HL-60/S4 treated with phorbol 12-myristate 13-acetate at 8.2 ng/mL for 4 days and 3 days (cell line): ENCODE measurements around the gene KIF1B.

ENCODE experiments used
- in situ Hi-C: fragments of 300-500 bp; cut with MboI; formaldehyde crosslinking; loops from 2 replicates; pipeline ENCODE4 v1.15.0; 2022; ENCODE audit warnings: low sequenced_read_pairs

The KIF1B gene, protein sequence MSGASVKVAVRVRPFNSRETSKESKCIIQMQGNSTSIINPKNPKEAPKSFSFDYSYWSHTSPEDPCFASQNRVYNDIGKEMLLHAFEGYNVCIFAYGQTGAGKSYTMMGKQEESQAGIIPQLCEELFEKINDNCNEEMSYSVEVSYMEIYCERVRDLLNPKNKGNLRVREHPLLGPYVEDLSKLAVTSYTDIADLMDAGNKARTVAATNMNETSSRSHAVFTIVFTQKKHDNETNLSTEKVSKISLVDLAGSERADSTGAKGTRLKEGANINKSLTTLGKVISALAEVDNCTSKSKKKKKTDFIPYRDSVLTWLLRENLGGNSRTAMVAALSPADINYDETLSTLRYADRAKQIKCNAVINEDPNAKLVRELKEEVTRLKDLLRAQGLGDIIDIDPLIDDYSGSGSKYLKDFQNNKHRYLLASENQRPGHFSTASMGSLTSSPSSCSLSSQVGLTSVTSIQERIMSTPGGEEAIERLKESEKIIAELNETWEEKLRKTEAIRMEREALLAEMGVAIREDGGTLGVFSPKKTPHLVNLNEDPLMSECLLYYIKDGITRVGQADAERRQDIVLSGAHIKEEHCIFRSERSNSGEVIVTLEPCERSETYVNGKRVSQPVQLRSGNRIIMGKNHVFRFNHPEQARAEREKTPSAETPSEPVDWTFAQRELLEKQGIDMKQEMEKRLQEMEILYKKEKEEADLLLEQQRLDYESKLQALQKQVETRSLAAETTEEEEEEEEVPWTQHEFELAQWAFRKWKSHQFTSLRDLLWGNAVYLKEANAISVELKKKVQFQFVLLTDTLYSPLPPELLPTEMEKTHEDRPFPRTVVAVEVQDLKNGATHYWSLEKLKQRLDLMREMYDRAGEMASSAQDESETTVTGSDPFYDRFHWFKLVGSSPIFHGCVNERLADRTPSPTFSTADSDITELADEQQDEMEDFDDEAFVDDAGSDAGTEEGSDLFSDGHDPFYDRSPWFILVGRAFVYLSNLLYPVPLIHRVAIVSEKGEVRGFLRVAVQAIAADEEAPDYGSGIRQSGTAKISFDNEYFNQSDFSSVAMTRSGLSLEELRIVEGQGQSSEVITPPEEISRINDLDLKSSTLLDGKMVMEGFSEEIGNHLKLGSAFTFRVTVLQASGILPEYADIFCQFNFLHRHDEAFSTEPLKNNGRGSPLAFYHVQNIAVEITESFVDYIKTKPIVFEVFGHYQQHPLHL (N-terminal part only)

DNA sequence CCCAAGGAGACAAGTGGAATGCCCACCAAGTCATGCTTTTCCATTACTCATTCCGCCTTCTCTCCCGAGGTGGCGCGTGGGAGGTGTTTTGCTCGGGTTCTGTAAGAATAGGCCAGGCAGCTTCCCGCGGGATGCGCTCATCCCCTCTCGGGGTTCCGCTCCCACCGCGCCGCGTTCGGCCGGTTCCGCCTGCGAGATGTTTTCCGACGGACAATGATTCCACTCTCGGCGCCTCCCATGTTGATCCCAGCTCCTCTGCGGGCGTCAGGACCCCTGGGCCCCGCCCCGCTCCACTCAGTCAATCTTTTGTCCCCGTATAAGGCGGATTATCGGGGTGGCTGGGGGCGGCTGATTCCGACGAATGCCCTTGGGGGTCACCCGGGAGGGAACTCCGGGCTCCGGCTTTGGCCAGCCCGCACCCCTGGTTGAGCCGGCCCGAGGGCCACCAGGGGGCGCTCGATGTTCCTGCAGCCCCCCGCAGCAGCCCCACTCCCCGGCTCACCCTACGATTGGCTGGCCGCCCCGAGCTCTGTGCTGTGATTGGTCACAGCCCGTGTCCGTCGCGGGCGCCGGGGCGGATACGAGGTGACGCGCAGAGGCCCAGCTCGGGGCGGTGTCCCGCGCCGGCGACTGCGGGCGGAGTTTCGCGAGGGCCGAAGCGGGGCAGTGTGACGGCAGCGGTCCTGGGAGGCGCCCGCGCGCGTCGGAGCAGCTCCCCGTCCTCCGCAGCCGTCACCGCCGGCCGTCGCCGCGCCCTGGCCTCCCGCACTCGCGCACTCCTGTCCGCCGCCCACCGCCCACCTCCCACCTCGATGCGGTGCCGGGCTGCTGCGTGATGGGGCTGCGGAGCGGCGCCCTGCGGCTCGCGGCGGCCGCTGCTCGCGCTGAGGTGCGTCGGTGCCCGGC is at the start of gene KIF1B:
Gene KIF1B (plus strand): TSS at position 666 of the 906 bp plus-strand sequence. CDS start 21,759 bp downstream, outside the sequence.
- in situ Hi-C loops, result no loop called here

DNA sequence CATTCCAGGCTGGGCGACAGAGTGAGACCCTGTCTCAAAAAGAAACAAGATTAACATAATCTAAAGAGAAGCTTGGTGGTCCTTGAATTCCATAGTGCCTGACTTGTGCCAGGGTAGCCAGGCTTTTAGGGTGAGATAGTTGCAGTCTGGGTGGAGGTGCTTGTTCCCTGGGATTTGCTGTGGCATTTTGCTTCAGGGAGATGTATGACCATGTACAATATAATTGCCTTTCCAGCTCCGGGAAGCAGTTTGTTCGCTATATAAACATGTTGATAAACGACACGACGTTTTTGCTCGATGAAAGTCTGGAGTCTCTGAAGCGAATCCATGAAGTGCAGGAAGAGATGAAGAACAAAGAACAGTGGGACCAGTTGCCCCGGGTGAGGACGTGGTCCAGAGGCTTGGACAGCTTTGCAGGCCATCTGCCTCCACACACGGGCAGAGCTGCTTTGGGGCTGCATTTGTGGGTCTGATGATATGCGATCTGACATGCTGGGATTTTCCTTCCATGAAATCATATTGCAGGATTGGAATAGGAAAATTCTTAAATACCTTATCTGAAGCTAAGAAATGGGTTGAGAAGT is 49.4 kb upstream of the KIF1B start:
- in situ Hi-C loops, result no loop called here

DNA sequence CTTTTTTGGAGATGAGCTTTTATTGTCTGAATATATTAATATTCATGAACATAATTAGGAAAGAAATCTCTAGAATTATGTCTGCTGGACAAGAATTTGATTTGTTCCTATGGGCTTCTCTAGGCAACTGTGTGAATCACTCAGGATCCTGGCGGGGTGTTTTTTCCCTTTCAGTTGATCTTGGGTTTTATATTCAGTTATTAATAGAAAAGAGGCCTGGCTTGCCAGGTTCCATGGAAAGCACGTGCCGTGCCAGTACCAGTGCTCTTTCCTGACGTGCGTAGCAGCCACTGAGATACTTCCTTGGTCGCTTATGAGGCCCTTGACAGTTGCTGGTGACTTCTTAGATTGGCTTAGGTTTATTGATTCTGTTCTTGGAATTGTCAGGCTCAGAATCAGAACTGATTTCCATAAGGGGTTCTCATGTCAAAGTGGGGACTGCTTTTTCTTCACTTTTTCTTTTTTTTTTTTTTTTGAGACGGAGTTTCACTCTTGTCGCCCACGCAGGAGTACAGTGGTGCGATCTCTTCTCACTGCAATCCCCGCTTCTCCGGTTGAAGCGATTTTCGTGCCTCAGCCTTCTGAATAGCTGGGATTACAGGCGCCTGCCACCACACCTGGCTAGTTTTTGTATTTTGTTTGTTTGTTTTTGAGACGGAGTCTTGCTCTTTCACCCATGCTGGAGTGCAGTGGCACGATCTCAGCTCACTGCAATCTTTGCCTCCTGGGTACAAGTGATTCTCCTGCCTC is 48.7 kb upstream of the KIF1B start:
- in situ Hi-C loops, result no loop called here

DNA sequence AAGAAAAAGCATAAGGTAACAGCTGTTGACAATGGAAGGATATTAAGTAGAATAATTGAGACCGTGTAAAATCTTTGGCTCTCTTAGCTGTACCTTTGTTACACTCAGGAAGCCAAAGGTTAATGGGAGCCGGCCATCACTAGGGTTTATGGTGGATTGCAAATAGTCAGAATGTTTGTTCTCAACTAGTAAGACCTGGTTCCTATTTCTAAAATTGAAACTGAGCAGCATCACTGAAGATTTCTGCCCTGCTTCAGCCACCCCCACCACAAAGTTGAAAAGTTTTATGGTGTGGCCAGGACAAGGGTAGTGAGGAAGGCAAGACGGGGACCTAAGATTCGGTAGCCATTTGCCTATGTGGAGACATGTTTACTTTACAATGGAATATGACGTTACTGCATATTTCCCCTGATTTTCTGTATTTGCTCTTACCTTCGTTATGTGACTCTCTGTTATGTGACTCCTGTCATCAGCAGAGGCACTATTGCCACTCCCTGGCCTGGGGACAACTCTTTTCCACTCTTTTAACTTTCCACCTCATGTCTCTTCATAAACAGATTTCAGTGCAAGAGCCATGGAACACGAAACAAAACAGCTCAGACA is 41.4 kb upstream of the KIF1B start:
- in situ Hi-C loops, result no loop called here

DNA sequence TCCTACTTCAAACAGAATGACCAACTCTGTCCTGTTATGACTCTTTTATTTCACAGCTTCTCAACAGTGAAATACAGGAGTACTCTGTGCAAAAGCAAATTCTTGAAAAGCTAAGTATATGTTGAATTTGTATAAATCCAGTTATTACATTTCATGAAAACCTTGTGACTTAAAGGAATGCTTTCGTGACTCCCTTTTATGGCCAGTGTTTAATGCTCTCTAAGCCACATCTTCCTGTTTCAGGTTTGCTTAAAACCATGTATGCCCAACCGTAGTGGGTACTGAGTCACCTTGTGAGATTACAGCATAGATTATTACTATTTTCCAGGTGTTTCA is 40.2 kb upstream of the KIF1B start:
- in situ Hi-C loops, result no loop called here

DNA sequence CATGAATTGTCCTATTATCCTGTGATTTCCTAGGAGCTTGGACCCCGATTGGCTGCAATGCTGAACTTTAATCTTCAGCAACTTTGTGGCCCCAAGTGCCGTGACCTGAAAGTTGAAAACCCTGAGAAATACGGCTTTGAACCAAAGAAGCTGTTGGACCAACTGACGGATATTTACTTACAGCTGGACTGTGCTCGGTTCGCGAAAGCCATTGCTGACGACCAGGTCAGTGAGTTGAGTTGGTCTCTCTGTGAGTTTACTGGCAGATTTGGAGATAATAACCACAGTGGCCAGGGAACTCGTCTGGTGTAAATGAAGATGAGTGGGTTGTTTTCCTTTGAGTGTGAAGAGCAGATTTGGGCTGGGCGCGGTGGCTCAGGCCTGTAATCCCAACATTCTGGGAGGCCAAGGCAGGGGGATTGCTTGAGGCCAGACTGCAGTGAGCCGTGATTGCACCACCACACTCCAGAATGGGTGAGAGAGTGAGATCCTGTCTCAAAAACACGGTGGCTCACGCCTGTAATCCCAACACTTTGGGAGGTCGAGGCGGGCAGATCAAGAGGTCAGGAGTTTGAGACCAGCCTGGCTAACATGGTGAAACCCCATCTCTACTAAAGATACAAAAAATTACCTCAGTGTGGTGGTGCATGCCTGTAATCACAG is 39.1 kb upstream of the KIF1B start:
- in situ Hi-C loops, result no loop called here

DNA sequence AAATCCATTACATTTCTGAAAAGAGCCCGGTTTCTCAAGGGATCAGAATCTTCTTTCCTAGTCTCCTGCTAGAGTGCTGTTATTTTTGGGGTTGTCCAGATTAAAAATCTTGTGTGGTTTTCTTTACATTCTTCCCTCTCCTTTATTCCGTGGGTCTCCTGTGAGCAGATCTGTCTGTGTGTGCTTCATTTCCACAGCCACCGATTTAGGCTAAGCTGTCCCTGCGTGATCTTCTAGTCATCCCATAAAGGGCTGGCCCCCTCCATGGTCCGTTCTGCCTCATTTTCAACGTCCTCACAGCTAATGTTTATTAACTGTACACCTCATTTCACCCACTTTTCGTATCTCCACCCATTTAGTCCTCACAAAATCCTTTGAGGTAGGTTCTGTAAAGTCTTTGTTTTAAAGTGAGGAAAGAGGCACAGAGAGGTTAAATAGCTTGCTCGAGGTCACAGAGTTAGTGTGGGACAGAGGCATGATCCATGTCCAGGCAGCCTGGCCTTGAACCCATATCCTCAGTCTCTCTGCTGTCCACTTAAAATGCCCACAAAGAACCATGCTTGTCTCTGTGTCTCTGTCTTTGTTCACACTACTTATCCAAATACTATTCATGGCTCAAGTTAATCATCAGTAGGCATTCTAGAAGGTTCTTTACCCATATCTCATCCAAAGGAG is 38.2 kb upstream of the KIF1B start:
- in situ Hi-C loops, result no loop called here

DNA sequence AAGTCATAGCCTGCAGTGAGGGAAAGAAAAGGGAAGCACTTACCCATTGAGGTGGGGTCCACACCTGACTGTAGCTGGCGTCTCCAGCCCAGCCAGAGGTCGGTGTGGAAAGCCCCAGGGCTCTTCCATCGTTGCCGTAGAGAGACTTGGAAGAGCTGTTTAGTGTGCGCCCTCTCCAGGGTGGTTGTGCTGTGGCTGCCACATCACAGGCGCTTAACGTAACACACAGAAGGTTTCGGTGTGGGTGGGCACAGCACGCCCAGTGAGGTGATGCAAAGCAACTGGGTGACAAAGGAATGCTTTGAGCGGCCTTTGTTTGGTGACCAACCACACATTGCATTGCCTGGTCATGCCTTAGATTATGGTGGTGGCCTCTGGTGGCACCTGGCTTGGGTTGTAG is 36.8 kb upstream of the KIF1B start:
- in situ Hi-C loops, result no loop called here

DNA sequence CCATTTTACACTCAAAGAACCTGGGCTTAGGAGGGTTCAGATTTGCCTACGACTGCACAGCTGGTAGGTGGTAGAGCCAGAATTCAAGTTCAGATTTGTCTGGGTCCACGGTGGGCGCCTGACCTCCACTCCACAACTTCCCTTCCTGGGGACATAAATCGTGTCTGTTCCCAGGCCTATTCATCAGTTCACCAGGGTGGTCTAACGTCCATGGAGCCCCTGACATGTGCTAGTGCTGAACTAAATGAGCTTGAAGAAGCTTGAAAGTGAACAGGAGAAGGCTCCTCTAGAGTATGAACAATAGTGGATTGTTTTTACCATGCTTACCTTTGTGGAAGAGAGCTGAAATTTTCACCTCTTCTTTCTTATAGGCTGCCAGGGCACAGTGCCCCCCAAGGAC is 32.5 kb upstream of the KIF1B start:
- in situ Hi-C loops, result no loop called here

DNA sequence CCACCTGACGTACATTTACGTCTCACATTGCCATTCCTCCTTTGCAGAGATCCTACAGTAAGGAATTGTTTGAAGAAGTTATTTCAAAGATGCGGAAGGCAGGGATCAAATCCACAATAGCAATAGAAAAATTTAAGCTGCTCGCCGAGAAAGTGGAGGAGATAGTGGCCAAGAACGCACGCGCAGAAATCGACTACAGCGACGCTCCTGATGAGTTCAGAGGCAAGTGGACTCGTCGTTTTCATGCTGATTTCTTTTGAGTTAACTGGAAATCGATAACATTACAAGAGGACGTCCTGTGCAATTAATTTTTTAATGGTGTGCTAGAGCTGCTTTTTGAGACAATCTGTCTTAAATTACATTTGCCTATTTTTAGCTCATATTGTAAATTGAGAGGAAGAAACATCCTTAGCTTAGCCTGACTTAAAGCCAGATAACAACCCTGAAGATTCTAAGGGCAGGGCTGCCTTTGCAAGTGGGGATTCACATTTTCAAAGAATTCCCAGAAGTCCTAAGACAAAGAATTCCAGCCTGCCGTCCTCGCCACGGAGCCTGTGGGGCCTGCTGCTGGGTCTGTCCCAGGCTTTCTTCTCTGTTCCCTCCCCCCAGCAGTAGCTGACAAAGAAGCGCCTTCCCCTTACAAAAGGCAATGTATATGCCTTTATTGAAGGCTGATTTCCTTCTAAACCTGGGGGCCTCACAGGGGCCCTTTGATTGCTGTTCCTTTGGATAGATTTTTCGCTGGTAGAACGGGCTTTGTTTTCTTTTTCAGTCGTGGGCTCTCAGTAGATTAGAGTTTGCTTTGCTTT is 31.6 kb upstream of the KIF1B start:
- in situ Hi-C loops, result no loop called here

DNA sequence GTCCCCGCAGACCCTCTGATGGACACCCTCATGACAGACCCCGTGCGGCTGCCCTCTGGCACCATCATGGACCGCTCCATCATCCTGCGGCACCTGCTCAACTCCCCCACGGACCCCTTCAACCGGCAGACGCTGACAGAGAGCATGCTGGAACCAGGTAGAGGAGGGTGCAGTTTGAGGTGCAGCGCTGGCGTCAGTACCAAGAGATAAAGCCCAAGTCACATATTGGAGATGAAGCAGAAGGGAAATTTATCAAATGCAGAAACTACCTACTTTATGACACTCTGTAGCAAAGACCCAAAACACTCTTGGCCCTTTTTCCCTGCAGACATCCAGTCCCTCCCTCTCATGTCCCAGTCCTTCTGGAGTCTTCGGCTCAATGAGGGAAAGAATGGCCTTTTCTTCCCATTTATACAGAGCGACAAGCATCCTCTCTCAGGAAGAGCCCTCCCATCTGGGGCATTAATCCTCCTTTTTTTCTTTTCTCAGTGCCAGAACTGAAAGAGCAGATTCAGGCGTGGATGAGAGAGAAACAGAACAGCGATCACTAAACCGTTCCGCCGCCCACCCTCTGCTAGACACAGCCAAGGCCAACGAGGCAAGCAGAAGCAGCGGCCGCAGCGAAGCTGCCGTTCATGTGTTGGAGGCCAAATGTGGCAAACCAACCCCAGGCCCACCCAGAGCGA is 30.8 kb upstream of the KIF1B start:
- in situ Hi-C loops, result no loop called here

DNA sequence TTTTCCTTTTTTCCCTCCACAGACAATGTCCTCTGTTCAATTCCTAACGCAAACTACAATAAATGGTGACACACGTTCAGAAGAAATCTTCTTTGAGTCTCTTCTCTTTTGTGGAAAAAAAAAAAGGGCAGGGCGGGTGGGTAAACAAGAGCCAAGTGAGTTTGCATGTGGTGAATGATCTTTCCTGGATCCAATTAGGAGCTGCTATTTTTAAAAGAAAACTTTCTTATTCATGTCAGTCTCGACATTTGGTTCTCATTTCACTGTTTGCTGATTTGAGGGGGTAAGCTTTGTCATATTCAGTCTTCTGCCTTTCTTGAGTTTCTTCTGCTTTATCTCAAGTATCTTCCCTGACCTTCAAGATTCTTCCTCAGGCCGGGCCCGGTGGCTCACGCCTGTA is 29.2 kb upstream of the KIF1B start:
- in situ Hi-C loops, result no loop called here

DNA sequence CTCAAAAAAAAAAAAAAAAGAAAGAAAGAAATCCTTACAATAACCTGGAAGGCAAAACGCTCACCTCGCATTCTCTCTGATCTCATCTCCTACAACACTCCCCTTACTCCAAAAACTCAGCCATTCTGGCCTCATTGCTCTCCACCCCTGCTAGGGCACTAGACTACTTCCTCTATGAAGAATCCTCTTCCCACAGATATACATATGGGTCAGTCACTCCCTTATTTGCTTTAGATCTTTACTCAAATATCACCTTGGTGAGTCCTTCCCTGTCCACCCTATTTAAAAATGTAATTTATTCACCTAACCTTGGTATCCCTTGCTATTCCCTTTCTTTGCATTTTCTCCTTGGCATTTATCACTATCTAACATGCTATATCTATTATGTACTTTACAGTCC is 24.6 kb upstream of the KIF1B start:
- in situ Hi-C loops, result no loop called here

DNA sequence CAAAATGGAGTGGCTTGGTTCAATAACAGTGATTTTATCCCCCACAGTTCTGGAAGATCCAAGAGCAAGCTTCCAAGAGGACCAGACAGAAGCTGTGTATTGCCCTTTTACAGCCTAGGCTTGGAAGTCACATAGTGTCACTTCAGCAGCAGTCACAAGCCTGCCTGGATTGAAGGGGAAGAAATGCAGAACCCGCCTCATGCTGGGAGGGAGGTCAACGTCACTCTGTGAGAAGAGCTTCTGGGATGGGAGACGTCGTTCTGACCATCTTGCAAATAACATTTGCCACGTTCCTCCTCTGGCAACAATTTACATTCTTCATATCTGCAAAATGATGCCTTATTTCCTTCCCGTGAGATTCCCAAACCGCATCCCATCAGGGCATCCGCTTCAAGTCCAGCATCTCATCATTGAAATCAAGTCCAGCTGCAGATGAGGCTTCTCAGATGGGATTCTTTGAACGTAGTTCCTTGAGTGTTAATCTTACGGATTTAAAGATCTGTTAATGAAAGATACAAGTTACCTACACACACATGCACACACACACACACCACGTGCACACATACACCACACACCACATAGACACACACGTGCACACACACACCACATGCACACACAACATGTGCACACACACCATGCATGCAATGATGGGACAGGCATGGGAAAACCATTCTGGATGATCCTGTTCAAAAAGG is 23.9 kb upstream of the KIF1B start:
- in situ Hi-C loops, result no loop called here

DNA sequence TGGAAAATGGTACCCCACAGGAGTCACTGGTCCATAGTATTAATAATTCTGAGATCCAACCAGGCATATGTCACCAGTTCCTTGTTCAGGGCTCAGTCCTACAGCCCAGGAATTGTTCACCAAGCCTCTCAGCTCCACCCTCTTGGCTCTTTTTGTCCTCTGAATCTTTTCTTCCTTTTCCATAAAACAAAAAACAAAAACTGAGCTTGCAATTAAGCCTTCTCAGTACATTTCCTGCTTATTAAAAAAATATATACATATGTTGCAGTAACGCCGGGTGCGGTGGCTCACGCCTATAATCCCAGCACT is 23.4 kb upstream of the KIF1B start:
- in situ Hi-C loops, result no loop called here

DNA sequence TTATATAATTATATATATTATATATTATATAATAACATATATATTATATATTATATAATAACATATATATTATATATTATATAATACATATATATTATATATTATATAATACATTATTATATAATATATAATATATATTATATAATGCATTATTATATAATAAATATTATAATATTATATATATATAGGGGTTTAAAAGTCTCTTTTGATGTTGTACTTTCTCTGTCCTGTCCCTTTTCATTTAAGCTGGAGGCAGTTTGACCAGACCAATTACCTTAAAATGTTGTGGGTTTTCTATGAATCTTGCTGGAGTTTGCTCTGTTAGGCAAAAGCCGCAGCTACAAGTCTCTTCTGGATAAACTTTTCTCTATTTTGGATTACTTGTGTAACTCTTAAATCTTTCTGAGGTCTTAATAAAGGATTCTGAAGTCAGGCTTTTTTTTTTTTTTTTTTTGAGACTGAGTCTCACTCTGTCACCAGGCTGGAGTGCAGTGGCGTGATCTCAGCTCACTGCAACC is 22.2 kb upstream of the KIF1B start:
- in situ Hi-C loops, result no loop called here
